ENCODE data around the gene TEP1. TPM values are rescaled to one million over a fixed set of nuclear protein-coding genes. Genes with fewer than 3 reads are reported as not detected.
A peak's percentile ranks its signal among the peaks of the same experiment; 100 is the strongest.

TEP1 gene
- total RNA-seq, 1 experiment from 2014 or later = 16.8 TPM

GRCh38 chr14:20434701-20435581 is 21.6 kb upstream of the TEP1 start:
- no peak for DNase-seq (ENCODE audit: low read depth)

- DNase-seq (ENCODE audit: low read depth) = no peak
Measured at GRCh38 chr14:20429801-20430669, 16.7 kb upstream of the TEP1 start.

- peak; percentile 22 for DNase-seq (ENCODE audit: low read depth)
Measured at GRCh38 chr14:20428802-20429201, 15.5 kb upstream of the TEP1 start.

- no peak for DNase-seq (ENCODE audit: low read depth)
Measured at GRCh38 chr14:20428010-20428365, 14.7 kb upstream of the TEP1 start.

- DNase-seq (ENCODE audit: low read depth) = peak; percentile 76
Measured at GRCh38 chr14:20427231-20428009, 14.1 kb upstream of the TEP1 start.

GRCh38 chr14:20424851-20425250 is 11.6 kb upstream of the TEP1 start:
- DNase-seq (ENCODE audit: low read depth) = no peak

GRCh38 chr14:20422886-20423285 is 9.6 kb upstream of the TEP1 start:
- no peak for DNase-seq (ENCODE audit: low read depth)

GRCh38 chr14:20421267-20421666 is 8.0 kb upstream of the TEP1 start:
- no peak for DNase-seq (ENCODE audit: low read depth)

- DNase-seq (ENCODE audit: low read depth) = no peak
Measured at GRCh38 chr14:20419419-20419818, 6.1 kb upstream of the TEP1 start.

- DNase-seq (ENCODE audit: low read depth) = no peak
Measured at GRCh38 chr14:20418501-20418909, 5.2 kb upstream of the TEP1 start.

- no peak for DNase-seq (ENCODE audit: low read depth)
Measured at GRCh38 chr14:20417250-20418186, 4.2 kb upstream of the TEP1 start.

- no peak for DNase-seq (ENCODE audit: low read depth)
Measured at GRCh38 chr14:20416223-20416622, 2.9 kb upstream of the TEP1 start.

GRCh38 chr14:20415782-20416206 is 2.5 kb upstream of the TEP1 start:
- peak; percentile 66 for DNase-seq (ENCODE audit: low read depth)

- DNase-seq (ENCODE audit: low read depth) = peak; percentile 25
Measured at GRCh38 chr14:20413744-20414082, 412 bp upstream of the TEP1 start.

- peak; percentile 15 for DNase-seq (ENCODE audit: low read depth)
Measured at GRCh38 chr14:20412411-20412810, 890 bp downstream of the TEP1 start.

GRCh38 chr14:20409226-20409625 is 4.1 kb downstream of the TEP1 start:
- DNase-seq (ENCODE audit: low read depth) = peak; percentile 41

GRCh38 chr14:20403521-20403920 is 9.8 kb downstream of the TEP1 start:
- DNase-seq (ENCODE audit: low read depth) = no peak

GRCh38 chr14:20400965-20401593 is 12.2 kb downstream of the TEP1 start:
- DNase-seq (ENCODE audit: low read depth) = peak; percentile 84

GRCh38 chr14:20400589-20400964 is 12.7 kb downstream of the TEP1 start:
- no peak for DNase-seq (ENCODE audit: low read depth)

- no peak for DNase-seq (ENCODE audit: low read depth)
Measured at GRCh38 chr14:20397511-20397910, 15.8 kb downstream of the TEP1 start.

- DNase-seq (ENCODE audit: low read depth) = no peak
Measured at GRCh38 chr14:20391505-20391904, 21.8 kb downstream of the TEP1 start.

Data from M059J (cell line).